Caco-2 (cell line): ENCODE measurements around the gene SEC24C. TPM values are rescaled to one million over a fixed set of nuclear protein-coding genes. Genes with fewer than 3 reads are reported as not detected.

Source experiments
- BruUV-seq: library from RNA; stranded (reverse); fragments of 400-500 nt; replicated peaks from 2 replicates; lab custom pipeline; 2021; lab: Mats Ljungman, UMichigan
- CTCF ChIA-PET: fragments of 300-600 bp; sonication (Branson Sonifier 250); formaldehyde crosslinking; loops from one replicate; lab custom pipeline; 2022; ENCODE audit warnings: antibody characterized with exemption; lab: Charles Lee
- POLR2A ChIA-PET: fragments of 300-600 bp; sonication (Branson Sonifier 250); formaldehyde crosslinking; loops from one replicate; lab custom pipeline; 2022; ENCODE audit warnings: antibody characterized with exemption; lab: Charles Lee
- DNase-seq, 2 experiments: peaks; one replicate each; pipeline versions ENCODE4 v3.0.0 to v3.0.0-alpha.2; 2020 to 2022
- H3K27me3 ChIP-seq: replicated peaks from 2 replicates; pipeline ENCODE4 v1.6.0; 2011; ENCODE audit warnings: low read length; ENCODE audit not compliant: control insufficient read depth, insufficient read depth
- H3K36me3 ChIP-seq: 2 replicates; pipeline ENCODE4 v1.5.1; 2011; ENCODE audit warnings: low read length; ENCODE audit not compliant: control insufficient read depth, insufficient read depth
- H3K4me1 ChIP-seq: fragments of 250-450 bp; sonication (Bioruptor Pico); 2 replicates; pipeline ENCODE4 v1.5.1; 2020; ENCODE audit warnings: mild to moderate bottlenecking
- H3K4me3 ChIP-seq: 2 replicates; pipeline ENCODE4 v1.5.1; 2011; ENCODE audit warnings: low read depth, mild to moderate bottlenecking, control low read depth, low read length
- H3K9me3 ChIP-seq: fragments of 250-450 bp; sonication (Bioruptor Pico); 2 replicates; pipeline ENCODE4 v1.5.1; 2020; ENCODE audit warnings: mild to moderate bottlenecking, moderate library complexity
- H3K27ac Mint-ChIP-seq: one replicate; pipeline ENCODE4 v1.8.0; 2022; ENCODE audit warnings: mixed read lengths; ENCODE audit not compliant: unreplicated experiment
- H3K27me3 Mint-ChIP-seq: one replicate; pipeline ENCODE4 v1.8.0; 2022; ENCODE audit warnings: mixed read lengths; ENCODE audit not compliant: insufficient read depth, unreplicated experiment
- H3K36me3 Mint-ChIP-seq: one replicate; pipeline ENCODE4 v1.8.0; 2022; ENCODE audit warnings: mild to moderate bottlenecking, mixed read lengths; ENCODE audit not compliant: insufficient read depth, unreplicated experiment
- H3K4me1 Mint-ChIP-seq: one replicate; pipeline ENCODE4 v1.8.0; 2022; ENCODE audit warnings: low read depth, mixed read lengths; ENCODE audit not compliant: unreplicated experiment
- H3K4me3 Mint-ChIP-seq: one replicate; pipeline ENCODE4 v1.8.0; 2022; ENCODE audit warnings: mild to moderate bottlenecking, moderate library complexity, mixed read lengths; ENCODE audit not compliant: unreplicated experiment
- H3K9me3 Mint-ChIP-seq: one replicate; pipeline ENCODE4 v1.8.0; 2022; ENCODE audit warnings: mixed read lengths; ENCODE audit not compliant: unreplicated experiment
- CTCF ChIP-seq, 2 experiments: fragments of 200-600 bp in 1 of 2; IDR thresholded peaks; 1 replicate in 1 of 2; 2 replicates in 1 of 2; pipeline versions ENCODE4 v1.5.1 to v1.8.0; 2011 to 2022; ENCODE audit warnings: antibody characterized with exemption in 1 of 2, control low read depth in 1 of 2, inconsistent platforms in 1 of 2, low read depth in 1 of 2, low read length in 1 of 2, mild to moderate bottlenecking in 1 of 2, moderate library complexity in 1 of 2; ENCODE audit not compliant: insufficient read depth in 1 of 2, severe bottlenecking in 1 of 2, unreplicated experiment in 1 of 2
- intact Hi-C: fragments of 100-400 bp; cut with micrococcal nuclease; formaldehyde crosslinking; loops from one replicate; pipeline ENCODE4 v1.10.0; 2022; ENCODE audit not compliant: unreplicated experiment
- total RNA-seq: library from RNA; stranded (reverse); gene quantifications from 2 replicates; pipeline ENCODE4 v1.2.3, GENCODE V29; 2022

The SEC24C gene
- total RNA-seq, 1 experiment from 2014 or later: 91.2 TPM

DNA sequence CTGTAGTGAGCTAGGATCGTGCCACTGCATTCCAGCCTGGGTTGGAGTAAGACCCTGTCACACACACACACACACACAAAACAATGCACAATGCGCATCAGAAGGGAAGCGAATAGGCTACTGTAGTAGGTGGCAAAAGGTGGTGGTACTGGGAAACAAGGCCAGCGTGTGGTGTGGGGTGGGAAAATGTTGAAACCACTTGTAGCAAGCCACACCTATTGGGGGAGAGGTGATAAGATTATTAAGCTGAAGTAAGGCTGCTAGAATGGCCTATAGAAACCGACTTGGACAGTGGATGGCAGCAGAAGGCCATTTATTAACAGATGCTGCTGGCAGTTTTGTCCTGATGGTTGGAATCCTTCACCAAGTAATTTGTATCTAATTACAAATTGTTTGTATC is 30.5 kb downstream of the SEC24C start:
- TF ChIP-seq CTCF (IDR thresholded peaks at IDR 0.05; ENCODE audit: insufficient read depth in 1 of 2, low read depth in 1 of 2, low read length in 1 of 2, severe bottlenecking in 1 of 2, unreplicated experiment in 1 of 2): peak in 1 of 2 experiments; percentile 7
- Histone ChIP-seq H3K9me3 (no peaks in the 10 kb centered on the region), H3K36me3 (peaks cover 4% of the 10 kb centered on the region; the same call in 1 of the 2 replicates), H3K27me3 (no peaks in the 10 kb centered on the region), H3K4me1 (peaks cover 7% of the 10 kb centered on the region; the same call in 1 of the 2 replicates), H3K4me3 (peak overlapping the region; percentile 91)
- H3K4me1 Mint-ChIP-seq: peaks cover 22% of the 10 kb centered on the region
- no peaks in the 10 kb centered on the region for H3K9me3 Mint-ChIP-seq
- POLR2A ChIA-PET: no interaction called here
- no peak overlapping the region for H3K27ac Mint-ChIP-seq
- DNase-seq: peak in 1 of 2 experiments; percentile 27
- no TSS peak for BruUV-seq
- H3K36me3 Mint-ChIP-seq: peaks cover 56% of the 10 kb centered on the region
- CTCF ChIA-PET: interaction anchor here (1.5 kb wide), 1 partner anchor 105 kb away, joined by 5 read pairs; no protein-coding TSS in a partner anchor
- intact Hi-C loops: no loop called here
- H3K27me3 Mint-ChIP-seq: no peaks in the 10 kb centered on the region
- peak overlapping the region; percentile 10 for H3K4me3 Mint-ChIP-seq

DNA sequence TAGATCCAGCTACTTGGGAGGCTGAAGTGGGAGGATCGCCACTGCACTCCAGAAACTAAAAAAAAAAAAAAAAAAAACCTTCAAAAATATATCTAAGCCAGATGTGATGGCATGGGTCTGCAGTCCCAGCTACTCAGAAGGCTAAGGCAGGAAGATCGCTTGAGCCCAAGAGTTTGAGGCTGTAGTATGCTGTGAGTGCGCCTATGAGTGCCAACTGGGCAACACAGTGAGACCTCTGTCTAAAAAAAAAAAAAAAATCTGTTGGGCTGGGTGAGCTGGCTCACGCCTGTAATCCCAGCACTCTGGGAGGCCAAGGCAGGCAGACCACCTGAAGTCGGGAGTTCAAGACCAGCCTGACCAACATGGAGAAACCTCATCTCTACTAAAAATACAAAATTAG is 34.8 kb downstream of the SEC24C start:
- no TSS peak for BruUV-seq
- no peak overlapping the region for H3K4me3 Mint-ChIP-seq
- ChIA-PET POLR2A (no interaction called here), CTCF (no interaction called here)
- intact Hi-C loops: no loop called here
- H3K27ac Mint-ChIP-seq: no peak overlapping the region
- peaks cover 33% of the 10 kb centered on the region for H3K36me3 Mint-ChIP-seq
- DNase-seq: no peak
- Histone ChIP-seq H3K4me1 (0 out of 2 replicates have a peak, but pooled peaks cover 3% of the 10 kb centered on the region), H3K36me3 (peaks cover 2% of the 10 kb centered on the region; the same call in 1 of the 2 replicates), H3K27me3 (no peaks in the 10 kb centered on the region), H3K4me3 (no peak overlapping the region), H3K9me3 (no peaks in the 10 kb centered on the region)
- no peaks in the 10 kb centered on the region for H3K9me3 Mint-ChIP-seq
- TF ChIP-seq CTCF (IDR thresholded peaks at IDR 0.05; ENCODE audit: insufficient read depth in 1 of 2, low read depth in 1 of 2, low read length in 1 of 2, severe bottlenecking in 1 of 2, unreplicated experiment in 1 of 2): no peak
- H3K27me3 Mint-ChIP-seq: no peaks in the 10 kb centered on the region
- H3K4me1 Mint-ChIP-seq: peaks cover 33% of the 10 kb centered on the region

GRCh38 chr10:73779539-73780197 is 35.5 kb downstream of the SEC24C start:
- H3K4me1 Mint-ChIP-seq: peaks cover 27% of the 10 kb centered on the region
- POLR2A ChIA-PET: no interaction called here
- intact Hi-C loops: loop anchor here (10.0 kb wide), 1 partner anchor 95 kb away; the partner anchor contains the start of gene CAMK2G

More at GRCh38 chr10:73779539-73780197, 35.5 kb downstream of the SEC24C start:
- peak overlapping the region; percentile 86 for H3K4me3 Mint-ChIP-seq
- no peak overlapping the region for H3K27ac Mint-ChIP-seq
- no peaks in the 10 kb centered on the region for H3K27me3 Mint-ChIP-seq
- H3K36me3 ChIP-seq: peaks cover 2% of the 10 kb centered on the region; the same call in 1 of the 2 replicates
- no peaks in the 10 kb centered on the region for H3K4me1 ChIP-seq
- H3K36me3 Mint-ChIP-seq: peaks cover 33% of the 10 kb centered on the region
- no peak for TF ChIP-seq CTCF (IDR thresholded peaks at IDR 0.05; ENCODE audit: insufficient read depth in 1 of 2, low read depth in 1 of 2, low read length in 1 of 2, severe bottlenecking in 1 of 2, unreplicated experiment in 1 of 2)
- CTCF ChIA-PET: no interaction called here
- H3K9me3 Mint-ChIP-seq: no peaks in the 10 kb centered on the region
- H3K9me3 ChIP-seq: no peaks in the 10 kb centered on the region
- H3K27me3 ChIP-seq: no peaks in the 10 kb centered on the region
- BruUV-seq: no TSS peak
- DNase-seq: no peak
- H3K4me3 ChIP-seq: no peak overlapping the region
